DLD1 (cell line): Measurements from ENCODE around the gene HKDC1.
"Not testable (repeated sequence)": the region's sequence is repeated elsewhere in the genome, so short reads cannot be mapped to it uniquely, and the experiment has no call there.

Experiments used
- in situ Hi-C: cut with HindIII; loops from 2 replicates; pipeline ENCODE4 v1.10.0; 2017; ENCODE audit warnings: low sequenced_read_pairs

HKDC1 gene, protein sequence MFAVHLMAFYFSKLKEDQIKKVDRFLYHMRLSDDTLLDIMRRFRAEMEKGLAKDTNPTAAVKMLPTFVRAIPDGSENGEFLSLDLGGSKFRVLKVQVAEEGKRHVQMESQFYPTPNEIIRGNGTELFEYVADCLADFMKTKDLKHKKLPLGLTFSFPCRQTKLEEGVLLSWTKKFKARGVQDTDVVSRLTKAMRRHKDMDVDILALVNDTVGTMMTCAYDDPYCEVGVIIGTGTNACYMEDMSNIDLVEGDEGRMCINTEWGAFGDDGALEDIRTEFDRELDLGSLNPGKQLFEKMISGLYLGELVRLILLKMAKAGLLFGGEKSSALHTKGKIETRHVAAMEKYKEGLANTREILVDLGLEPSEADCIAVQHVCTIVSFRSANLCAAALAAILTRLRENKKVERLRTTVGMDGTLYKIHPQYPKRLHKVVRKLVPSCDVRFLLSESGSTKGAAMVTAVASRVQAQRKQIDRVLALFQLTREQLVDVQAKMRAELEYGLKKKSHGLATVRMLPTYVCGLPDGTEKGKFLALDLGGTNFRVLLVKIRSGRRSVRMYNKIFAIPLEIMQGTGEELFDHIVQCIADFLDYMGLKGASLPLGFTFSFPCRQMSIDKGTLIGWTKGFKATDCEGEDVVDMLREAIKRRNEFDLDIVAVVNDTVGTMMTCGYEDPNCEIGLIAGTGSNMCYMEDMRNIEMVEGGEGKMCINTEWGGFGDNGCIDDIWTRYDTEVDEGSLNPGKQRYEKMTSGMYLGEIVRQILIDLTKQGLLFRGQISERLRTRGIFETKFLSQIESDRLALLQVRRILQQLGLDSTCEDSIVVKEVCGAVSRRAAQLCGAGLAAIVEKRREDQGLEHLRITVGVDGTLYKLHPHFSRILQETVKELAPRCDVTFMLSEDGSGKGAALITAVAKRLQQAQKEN

DNA sequence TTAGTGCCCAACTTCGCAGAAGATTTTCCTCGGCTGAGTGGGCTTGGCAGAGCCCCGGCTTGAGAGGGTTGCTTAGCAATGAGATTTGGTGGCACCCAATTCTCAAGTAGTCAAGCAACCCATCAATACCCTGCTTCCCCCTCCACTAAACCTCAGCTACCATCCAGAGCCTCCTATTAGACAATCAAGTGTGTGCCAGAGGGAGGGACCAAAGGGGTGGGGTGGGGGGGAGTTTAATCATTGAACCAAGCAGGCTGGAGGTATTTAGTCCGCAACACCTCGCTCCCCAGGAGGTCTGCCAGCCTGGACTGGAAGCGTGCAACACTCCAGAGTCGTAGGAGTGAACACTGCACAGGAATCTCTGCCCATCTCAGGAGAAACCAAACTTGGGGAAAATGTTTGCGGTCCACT lies at the start of gene HKDC1:
Gene HKDC1, plus strand, starts transcription at position 292 of the 411 bp plus-strand sequence. Its CDS starts 104 bp downstream, at position 396.
- in situ Hi-C loops = no loop called here

- in situ Hi-C loops = no loop called here
Measured at GRCh38 chr10:69172241-69172982, 47.7 kb upstream of the HKDC1 start.

DNA sequence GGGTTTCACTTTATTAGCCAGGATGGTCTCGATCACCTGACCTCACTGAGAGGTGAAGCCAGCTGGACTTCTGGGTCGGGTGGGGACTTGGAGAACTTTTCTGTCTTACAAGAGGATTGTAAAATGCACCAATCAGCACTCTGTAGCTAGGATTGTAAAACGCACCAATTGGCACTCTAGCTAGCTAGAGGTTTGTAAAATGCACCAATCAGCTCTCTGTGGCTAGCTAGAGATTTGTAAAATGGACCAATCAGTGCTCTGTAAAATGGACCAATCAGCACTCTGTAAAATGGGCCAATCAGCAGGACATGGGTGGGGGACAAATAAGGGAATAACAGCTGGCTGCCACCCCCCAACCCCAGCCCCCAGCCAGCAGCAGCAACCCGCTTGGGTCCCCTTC lies 44.8 kb upstream of the HKDC1 start:
- in situ Hi-C loops = not testable (repeated sequence)

GRCh38 chr10:69176823-69177222 lies 43.3 kb upstream of the HKDC1 start:
- in situ Hi-C loops = no loop called here

- in situ Hi-C loops = no loop called here
Measured at GRCh38 chr10:69179089-69179742, 40.9 kb upstream of the HKDC1 start.

DNA sequence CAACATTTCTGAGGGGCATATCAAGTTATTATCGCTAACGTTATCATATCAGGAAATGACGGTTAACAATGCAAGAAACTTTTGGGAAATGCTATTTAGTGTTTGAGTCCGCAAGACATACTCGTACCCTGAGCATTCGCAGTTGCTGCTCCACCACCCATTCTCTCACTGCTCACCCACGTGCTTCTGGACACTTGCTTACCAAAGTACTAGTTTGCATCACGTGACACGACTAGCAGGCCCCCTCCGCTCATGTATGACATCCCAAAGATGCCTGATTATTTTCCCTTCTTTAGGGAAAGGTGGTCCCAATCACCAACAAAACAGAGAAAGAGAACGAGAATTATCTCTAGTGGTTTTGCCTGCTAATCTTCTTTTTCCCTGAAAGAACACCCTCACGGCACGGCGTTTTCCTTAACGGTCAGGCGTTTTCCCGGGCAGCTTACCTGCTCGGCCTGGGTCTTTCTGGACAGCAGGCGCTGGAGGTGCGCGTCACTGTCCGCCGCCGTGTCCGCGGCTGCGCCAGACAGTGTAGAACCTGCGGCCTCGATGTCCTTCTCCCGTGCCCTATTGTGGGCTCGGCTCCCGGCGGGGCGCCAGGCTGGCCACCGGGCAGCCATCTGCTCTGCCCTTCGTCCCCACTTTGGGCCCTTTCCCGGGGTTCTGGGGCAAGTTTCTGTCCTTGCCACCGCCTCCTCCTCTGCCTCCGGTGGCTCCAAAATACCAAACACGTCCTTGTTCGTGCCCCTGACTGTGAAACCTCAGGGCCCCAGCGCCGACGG lies 40.2 kb upstream of the HKDC1 start, which contains the start of gene SUPV3L1:
Gene SUPV3L1, plus strand, starts transcription at position 492 of the 782 bp plus-strand sequence. Its CDS starts 58 bp downstream, at position 550.
- in situ Hi-C loops = no loop called here

GRCh38 chr10:69180525-69181204 lies 39.5 kb upstream of the HKDC1 start:
- in situ Hi-C loops = no loop called here

DNA sequence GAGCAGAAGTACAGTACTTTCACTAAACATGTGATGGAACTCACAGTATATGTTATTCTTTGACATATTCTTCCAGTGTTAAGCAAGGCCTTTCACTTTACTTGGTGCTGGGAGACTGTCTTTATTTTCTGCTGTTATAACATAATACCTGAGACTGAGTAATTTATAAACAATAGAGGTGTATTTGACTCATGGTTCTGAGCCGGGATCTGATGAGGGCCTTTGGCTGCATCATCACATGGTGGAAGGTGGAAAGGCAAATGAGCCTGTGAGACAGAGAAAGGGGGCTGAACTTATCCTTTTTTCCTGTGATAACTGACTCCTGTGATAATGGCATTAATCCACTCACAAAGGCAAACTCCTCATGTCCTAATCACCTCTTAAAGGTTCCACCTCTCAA lies 38.7 kb upstream of the HKDC1 start:
- in situ Hi-C loops = no loop called here

DNA sequence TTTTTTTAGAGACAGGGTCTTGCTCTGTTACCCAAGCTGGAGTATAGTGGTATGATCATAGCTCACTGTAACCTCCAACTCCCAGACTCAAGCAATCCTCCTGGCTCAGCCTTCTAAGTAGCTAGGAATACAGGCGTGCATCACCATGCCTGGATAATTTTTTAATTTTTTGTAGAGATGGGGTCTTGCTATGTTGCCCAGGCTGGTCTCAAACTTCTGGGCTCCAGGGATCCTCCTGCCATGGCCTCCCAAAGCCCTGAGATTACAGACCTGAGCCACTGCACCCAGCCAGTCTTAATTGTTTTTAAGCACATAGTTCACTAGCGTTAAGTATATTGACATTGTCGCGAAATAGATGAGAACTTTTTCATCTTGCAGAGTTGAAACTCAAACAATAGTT lies 38.1 kb upstream of the HKDC1 start:
- in situ Hi-C loops = no loop called here

GRCh38 chr10:69186524-69186923 lies 33.6 kb upstream of the HKDC1 start:
- in situ Hi-C loops = no loop called here

DNA sequence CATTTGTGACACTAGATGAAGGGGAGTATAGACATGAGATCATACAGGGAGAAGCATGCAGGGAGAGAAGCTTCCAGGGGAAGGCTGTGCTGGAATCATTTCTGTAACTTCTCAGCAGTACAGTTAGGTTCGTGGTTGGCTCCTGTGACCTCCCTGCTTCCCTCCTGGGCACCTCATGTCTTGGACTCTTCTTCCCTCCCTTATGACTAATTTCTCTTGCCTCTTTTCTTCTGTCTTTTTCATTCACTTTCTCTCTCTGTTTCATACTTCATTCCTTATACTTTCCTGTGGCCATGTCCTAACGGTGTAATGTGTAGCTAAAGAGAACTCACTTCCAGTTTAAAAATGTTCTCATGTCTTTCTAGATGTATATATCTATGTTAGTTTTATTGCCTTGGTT lies 19.1 kb upstream of the HKDC1 start:
- in situ Hi-C loops = no loop called here

DNA sequence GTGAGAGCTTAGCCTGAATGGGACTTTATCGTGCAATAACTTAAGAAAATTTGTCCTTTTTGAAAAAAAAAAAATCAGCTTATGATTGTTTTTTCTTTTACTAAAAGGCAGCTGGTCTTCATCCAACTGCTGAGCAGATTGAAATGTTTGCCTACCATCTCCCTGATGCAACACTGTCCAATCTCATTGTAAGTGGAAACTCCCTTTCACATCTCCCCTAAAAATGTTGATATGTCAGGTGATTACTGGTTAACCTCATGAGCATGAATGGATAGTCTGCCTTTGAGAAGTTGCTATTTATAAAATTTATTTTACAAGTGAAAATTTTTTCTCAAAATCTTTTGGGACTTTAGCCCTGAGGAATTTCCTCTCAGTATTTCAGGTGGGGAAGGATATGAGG lies 17.8 kb upstream of the HKDC1 start:
- in situ Hi-C loops = no loop called here

DNA sequence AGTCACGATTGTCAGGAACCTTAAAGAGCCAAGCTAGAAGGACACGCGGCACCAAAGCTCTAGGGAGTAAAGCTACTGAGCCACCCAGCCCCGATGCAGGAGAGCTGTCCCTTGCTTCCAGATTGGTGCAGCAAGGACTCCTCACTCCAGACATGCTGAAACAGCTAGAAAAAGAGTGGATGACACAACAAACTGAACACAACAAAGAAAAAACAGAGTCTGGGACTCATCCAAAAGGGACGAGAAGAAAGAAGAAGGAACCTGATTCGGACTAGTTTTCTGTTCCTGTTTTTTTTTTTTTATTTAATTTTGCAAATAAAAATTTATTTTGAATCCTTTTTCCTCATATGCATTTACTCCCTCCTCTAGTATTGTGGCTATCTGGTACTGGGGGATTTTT lies 11.4 kb upstream of the HKDC1 start:
- in situ Hi-C loops = no loop called here

DNA sequence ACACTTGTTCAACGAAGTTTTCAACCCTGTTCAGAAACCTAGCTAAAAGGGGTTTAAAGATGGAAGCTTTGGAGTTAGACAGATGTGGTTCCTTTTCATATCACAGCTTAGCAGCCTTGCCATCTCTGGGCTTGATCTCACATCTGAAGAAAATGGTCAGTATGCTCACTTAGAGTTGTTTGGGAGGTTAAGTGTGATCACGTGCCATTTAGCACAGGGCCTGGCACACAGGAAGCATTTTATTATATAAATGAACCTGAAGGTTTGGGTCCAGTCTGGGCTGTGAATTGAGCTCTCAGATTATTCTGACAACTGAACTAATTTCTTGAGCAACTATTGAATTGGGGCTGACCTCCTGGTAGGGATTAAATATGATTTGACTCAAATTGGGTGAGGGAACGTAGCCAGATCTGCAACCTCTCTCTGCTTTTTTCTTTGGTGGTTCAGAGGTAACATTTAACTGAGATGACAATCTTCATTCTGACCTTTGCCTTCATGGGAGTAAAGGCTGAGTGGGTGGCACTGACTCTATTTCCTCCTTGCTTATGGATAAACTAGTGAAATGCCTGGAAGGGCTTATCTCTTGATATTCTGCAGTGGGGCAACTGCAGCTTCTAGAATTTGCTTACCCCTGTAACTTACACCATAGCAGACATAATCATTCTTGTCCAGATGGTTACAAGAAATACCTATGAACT lies 10.2 kb upstream of the HKDC1 start:
- in situ Hi-C loops = no loop called here

DNA sequence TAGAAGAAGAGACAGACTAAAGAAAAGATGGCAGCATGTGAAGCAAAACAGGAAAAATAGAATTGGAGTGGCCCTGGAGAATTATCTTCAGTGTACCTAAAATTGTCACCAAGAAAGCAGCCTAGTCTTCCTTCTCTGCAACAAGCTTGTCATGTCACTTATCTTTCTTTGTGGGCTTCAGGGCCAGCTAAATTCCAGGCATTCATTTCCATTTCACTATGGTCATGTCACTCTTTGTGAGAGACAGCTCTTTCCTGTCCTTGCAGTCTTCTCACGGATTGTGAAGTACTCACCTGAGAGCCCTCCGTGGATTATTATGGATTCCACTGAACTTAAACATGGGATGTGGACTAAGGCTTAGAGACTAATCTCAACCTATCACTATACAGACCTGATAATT lies 9.0 kb upstream of the HKDC1 start:
- in situ Hi-C loops = no loop called here

GRCh38 chr10:69211524-69211923 lies 8.6 kb upstream of the HKDC1 start:
- in situ Hi-C loops = no loop called here

DNA sequence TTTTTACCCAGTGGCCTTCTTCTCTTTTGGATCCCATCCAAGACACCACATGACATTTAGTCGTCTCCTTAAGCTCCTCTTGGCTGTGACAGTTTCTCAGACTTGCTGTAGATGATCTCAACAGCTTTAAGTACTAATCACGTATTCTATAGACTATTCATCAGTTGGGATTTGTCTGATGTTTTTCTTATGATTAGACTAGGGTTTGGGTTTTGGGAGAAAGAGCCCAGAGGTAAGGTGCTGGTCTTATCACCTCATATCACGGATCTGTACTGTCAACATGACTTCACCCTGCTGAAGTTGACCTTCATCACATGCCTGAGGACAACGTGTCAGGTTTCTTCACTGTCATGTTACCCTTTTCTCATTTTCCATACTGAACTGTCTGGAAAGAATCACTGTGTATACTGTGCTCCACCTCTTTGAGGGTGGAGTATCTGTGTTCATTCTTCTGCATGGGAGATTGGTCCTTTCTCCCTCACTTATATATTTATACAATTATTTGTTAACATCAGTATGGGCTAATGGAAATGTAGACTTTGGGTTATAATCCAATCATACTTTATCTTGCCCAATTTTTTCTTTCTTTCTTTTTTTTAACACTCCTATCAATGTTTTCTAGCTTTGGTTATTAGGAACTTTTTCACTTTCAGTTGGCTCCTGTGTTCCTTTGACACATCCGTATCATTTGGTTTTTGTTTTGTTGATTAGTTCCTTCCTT lies 6.4 kb upstream of the HKDC1 start:
- in situ Hi-C loops = no loop called here

- in situ Hi-C loops = no loop called here
Measured at GRCh38 chr10:69214666-69215131, 5.4 kb upstream of the HKDC1 start.
